ENCODE measurements around the gene GRK5. TPM values are rescaled to one million over a fixed set of nuclear protein-coding genes. Genes with fewer than 3 reads are reported as not detected.

Gene GRK5
- total RNA-seq, 1 donor from 2014 or later: 43.2 TPM

GRCh38 chr10:119383174-119383856 lies 175.9 kb downstream of the GRK5 start:
- Mint-ChIP-seq H3K9me3 (ENCODE audit: unreplicated experiment) (no peaks in the 10 kb centered on the region), H3K36me3 (ENCODE audit: unreplicated experiment) (peaks cover 42% of the 10 kb centered on the region), H3K4me1 (ENCODE audit: unreplicated experiment) (no peaks in the 10 kb centered on the region), H3K27me3 (ENCODE audit: unreplicated experiment) (no peaks in the 10 kb centered on the region), H3K4me3 (ENCODE audit: unreplicated experiment) (no peak overlapping the region), H3K27ac (ENCODE audit: unreplicated experiment) (no peak overlapping the region)
- no peak for TF ChIP-seq CTCF (IDR thresholded peaks at IDR 0.05)
- DNase-seq (ENCODE audit: extremely low spot score, unreplicated experiment): no peak

GRCh38 chr10:119384127-119384526 lies 176.8 kb downstream of the GRK5 start:
- no peak overlapping the region for H3K27ac Mint-ChIP-seq (ENCODE audit: unreplicated experiment)
- H3K4me3 Mint-ChIP-seq (ENCODE audit: unreplicated experiment): no peak overlapping the region
- DNase-seq (ENCODE audit: extremely low spot score, unreplicated experiment): no peak
- peaks cover 37% of the 10 kb centered on the region for H3K36me3 Mint-ChIP-seq (ENCODE audit: unreplicated experiment)
- no peaks in the 10 kb centered on the region for H3K4me1 Mint-ChIP-seq (ENCODE audit: unreplicated experiment)
- TF ChIP-seq CTCF (IDR thresholded peaks at IDR 0.05): no peak
- H3K27me3 Mint-ChIP-seq (ENCODE audit: unreplicated experiment): no peaks in the 10 kb centered on the region
- no peaks in the 10 kb centered on the region for H3K9me3 Mint-ChIP-seq (ENCODE audit: unreplicated experiment)

- no peak for DNase-seq (ENCODE audit: extremely low spot score, unreplicated experiment)
- no peaks in the 10 kb centered on the region for H3K27me3 Mint-ChIP-seq (ENCODE audit: unreplicated experiment)
- peaks cover 6% of the 10 kb centered on the region for H3K4me1 Mint-ChIP-seq (ENCODE audit: unreplicated experiment)
- no peak overlapping the region for H3K27ac Mint-ChIP-seq (ENCODE audit: unreplicated experiment)
- H3K4me3 Mint-ChIP-seq (ENCODE audit: unreplicated experiment): no peak overlapping the region
- no peaks in the 10 kb centered on the region for H3K9me3 Mint-ChIP-seq (ENCODE audit: unreplicated experiment)
- TF ChIP-seq CTCF (IDR thresholded peaks at IDR 0.05): no peak
- H3K36me3 Mint-ChIP-seq (ENCODE audit: unreplicated experiment): peaks cover 37% of the 10 kb centered on the region
Measured at GRCh38 chr10:119386666-119387065, 179.3 kb downstream of the GRK5 start.

GRCh38 chr10:119388849-119389345 lies 181.5 kb downstream of the GRK5 start:
- Mint-ChIP-seq H3K36me3 (ENCODE audit: unreplicated experiment) (peaks cover 26% of the 10 kb centered on the region), H3K27me3 (ENCODE audit: unreplicated experiment) (no peaks in the 10 kb centered on the region), H3K4me1 (ENCODE audit: unreplicated experiment) (peaks cover 7% of the 10 kb centered on the region), H3K4me3 (ENCODE audit: unreplicated experiment) (no peak overlapping the region), H3K27ac (ENCODE audit: unreplicated experiment) (no peak overlapping the region), H3K9me3 (ENCODE audit: unreplicated experiment) (no peaks in the 10 kb centered on the region)
- TF ChIP-seq CTCF (IDR thresholded peaks at IDR 0.05): no peak
- DNase-seq (ENCODE audit: extremely low spot score, unreplicated experiment): no peak

GRCh38 chr10:119391440-119392251 lies 184.3 kb downstream of the GRK5 start:
- DNase-seq (ENCODE audit: extremely low spot score, unreplicated experiment): no peak
- TF ChIP-seq CTCF (IDR thresholded peaks at IDR 0.05): no peak
- peaks cover 7% of the 10 kb centered on the region for H3K4me1 Mint-ChIP-seq (ENCODE audit: unreplicated experiment)
- no peak overlapping the region for H3K27ac Mint-ChIP-seq (ENCODE audit: unreplicated experiment)
- no peak overlapping the region for H3K4me3 Mint-ChIP-seq (ENCODE audit: unreplicated experiment)
- H3K27me3 Mint-ChIP-seq (ENCODE audit: unreplicated experiment): no peaks in the 10 kb centered on the region
- H3K36me3 Mint-ChIP-seq (ENCODE audit: unreplicated experiment): peaks cover 13% of the 10 kb centered on the region
- no peaks in the 10 kb centered on the region for H3K9me3 Mint-ChIP-seq (ENCODE audit: unreplicated experiment)
